GM10248 (cell line): Measurements from ENCODE around the gene DNM1.

Source experiments
- CTCF ChIA-PET: fragments of 300-600 bp; sonication (Branson Sonifier 250); formaldehyde crosslinking; extraction: SDS; loops from one replicate; lab custom pipeline; 2021; ENCODE audit warnings: antibody characterized with exemption; lab: Yijun Ruan, JAX
- POLR2A ChIA-PET: fragments of 350-650 bp; sonication (Branson Sonifier 250); formaldehyde crosslinking; extraction: SDS; loops from one replicate; lab custom pipeline; 2020; ENCODE audit warnings: antibody characterized with exemption; lab: Yijun Ruan, JAX
- DNase-seq: peaks from one replicate; pipeline ENCODE4 v3.0.0; 2012; ENCODE audit errors: extremely low spot score
- TF ChIP-seq, protein P1 (sequence below): IDR thresholded peaks from 2 replicates; pipeline ENCODE4 v1.5.1; 2012; ENCODE audit warnings: mild to moderate bottlenecking, low read depth; ENCODE audit errors: extremely low read depth, missing control alignments, control extremely low read depth

Gene DNM1

DNA sequence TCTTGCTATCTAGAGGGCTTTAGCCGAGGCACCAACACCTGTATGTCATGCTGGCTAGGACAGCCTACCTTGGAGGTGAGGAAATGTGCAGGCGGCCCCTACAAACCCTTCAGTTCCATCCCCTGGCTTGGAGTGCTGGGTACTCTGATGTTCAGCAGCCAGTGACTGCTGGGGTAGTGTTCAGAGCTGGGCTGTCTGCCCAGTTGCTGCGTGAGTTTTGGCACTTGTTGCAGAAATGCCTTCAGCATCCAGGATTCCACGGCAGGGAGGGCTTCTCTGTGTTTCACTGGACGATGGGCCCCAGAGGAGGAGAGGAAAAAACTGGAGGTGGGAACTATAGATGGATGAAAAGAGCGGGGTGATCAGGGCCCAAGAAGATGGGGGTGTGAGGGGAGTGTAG lies 83.3 kb downstream of the DNM1 start:
- ChIA-PET POLR2A (no interaction called here), CTCF (interaction anchor here (0.7 to 1.7 kb wide), 3 partner anchors 8 to 14 kb away, joined by 3 to 8 read pairs (median 4); no protein-coding TSS in a partner anchor)
- TF ChIP-seq, protein P1, sequence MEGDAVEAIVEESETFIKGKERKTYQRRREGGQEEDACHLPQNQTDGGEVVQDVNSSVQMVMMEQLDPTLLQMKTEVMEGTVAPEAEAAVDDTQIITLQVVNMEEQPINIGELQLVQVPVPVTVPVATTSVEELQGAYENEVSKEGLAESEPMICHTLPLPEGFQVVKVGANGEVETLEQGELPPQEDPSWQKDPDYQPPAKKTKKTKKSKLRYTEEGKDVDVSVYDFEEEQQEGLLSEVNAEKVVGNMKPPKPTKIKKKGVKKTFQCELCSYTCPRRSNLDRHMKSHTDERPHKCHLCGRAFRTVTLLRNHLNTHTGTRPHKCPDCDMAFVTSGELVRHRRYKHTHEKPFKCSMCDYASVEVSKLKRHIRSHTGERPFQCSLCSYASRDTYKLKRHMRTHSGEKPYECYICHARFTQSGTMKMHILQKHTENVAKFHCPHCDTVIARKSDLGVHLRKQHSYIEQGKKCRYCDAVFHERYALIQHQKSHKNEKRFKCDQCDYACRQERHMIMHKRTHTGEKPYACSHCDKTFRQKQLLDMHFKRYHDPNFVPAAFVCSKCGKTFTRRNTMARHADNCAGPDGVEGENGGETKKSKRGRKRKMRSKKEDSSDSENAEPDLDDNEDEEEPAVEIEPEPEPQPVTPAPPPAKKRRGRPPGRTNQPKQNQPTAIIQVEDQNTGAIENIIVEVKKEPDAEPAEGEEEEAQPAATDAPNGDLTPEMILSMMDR: no peak
- DNase-seq: no peak

DNA sequence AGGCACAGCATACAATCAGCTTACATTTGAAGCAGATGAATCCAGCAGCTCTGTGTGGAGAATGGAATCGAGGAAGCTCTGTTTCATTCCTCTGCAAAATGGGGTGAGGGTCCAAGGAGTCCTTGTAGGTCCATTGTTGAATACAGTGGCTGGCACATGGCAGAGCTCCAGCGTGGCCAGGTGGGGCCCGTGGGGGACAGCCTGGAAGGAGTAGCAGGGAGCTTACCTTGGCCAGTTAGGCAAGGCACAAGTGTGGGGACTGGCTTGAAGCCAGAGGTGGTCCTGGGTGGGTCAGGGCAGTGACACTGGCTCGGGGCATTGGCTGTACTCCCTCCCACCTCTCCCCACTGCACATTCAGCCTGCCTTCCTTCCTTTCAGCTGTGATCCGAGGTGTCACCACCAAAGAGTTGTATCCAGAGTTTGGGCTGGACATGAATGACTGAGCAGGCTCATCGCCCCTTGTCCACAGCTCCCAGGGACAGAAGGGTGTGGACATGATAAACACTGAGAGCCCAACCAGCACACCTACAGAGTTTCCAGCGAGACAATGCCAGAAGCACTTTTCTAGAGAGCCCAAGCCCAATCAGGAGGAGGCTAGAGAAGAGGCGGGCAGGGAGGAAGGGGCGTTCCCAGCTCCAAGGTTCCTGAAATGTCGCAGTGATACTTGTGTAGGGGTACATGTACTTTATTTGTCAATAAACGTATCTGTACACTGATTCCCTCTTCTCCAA lies 85.3 kb downstream of the DNM1 start:
- no peak for DNase-seq
- POLR2A ChIA-PET: no interaction called here
- TF ChIP-seq, protein P1: no peak
- CTCF ChIA-PET: interaction anchor here (0.9 to 2.0 kb wide), 3 partner anchors 33 to 132 kb away, joined by 3 to 4 read pairs (median 3); partner anchors contain the start of gene CERCAM

DNA sequence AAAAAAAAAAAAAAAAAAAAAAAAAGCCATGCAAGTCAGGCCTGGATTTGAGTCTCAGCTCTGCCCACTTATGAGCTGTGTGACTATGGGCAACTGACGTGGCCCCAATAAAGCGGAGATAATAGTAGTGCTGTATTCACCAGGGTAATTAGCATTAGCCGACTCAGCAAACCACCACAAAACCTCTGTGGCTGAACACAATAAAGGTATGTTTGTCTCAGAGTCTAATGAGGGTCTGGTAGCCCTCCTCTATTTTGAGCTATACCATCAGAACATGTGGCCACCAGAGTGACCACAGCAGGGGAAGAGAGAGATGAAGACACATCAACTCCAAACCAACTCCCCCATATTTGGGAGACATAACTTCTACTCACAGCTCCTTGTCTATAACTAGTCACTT lies 88.8 kb downstream of the DNM1 start:
- TF ChIP-seq, protein P1: no peak
- ChIA-PET CTCF (interaction anchor here (1.2 to 2.6 kb wide), 4 partner anchors 37 to 260 kb away, joined by 3 to 14 read pairs (median 6); partner anchors contain the start of gene SPTAN1), POLR2A (interaction anchor here (0.5 to 0.6 kb wide), 2 partner anchors 21 to 1190 kb away, joined by 3 to 4 read pairs; no protein-coding TSS in a partner anchor)
- DNase-seq: no peak

DNA sequence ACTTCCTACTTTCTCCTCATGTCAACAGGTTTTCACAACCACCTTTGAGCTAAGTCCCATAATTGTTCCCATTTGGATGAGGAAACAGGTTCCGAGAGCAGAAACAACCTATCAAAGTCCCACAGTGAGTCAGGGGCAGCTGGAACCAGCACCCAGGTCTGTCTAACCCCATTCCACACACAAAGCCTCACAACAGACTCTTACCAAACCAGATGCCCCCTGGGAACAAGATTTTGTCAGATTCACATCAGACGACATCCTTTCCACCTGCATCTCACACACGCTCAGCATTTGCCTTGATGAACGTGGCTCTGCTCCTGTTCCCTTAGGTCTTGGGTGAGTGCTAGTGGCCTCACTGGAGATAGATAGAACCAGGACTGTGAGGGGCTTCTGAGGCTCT lies 89.9 kb downstream of the DNM1 start:
- ChIA-PET POLR2A (no interaction called here), CTCF (interaction anchor here (1.3 to 2.6 kb wide), 3 partner anchors 31 to 48 kb away, joined by 4 to 14 read pairs (median 4); no protein-coding TSS in a partner anchor)
- TF ChIP-seq, protein P1: no peak
- no peak for DNase-seq

DNA sequence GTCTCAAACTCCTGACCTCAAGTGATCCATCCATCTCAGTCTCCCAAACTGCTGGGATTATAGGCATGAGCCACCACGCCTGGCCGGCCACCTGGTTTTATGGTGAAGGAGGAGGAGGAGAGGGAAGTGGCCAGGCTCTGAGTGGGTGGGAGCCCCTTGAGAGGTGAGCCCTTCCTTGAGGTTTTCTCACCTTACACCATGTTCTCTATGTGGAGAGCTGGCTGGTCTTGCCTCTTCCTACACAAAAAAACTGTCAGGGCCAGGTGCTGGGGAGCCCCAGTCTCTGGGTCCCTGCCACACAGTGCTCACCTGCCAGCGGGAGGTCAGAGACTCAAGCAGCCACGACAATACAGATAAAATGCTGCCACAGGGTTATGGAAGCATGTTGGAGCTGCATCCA lies 91.0 kb downstream of the DNM1 start:
- DNase-seq: no peak
- CTCF ChIA-PET: interaction anchor here (1.3 to 4.5 kb wide), 7 partner anchors 11 to 77 kb away, joined by 4 to 31 read pairs (median 12); partner anchors contain the start of gene URM1
- POLR2A ChIA-PET: no interaction called here
- TF ChIP-seq, protein P1: no peak

DNA sequence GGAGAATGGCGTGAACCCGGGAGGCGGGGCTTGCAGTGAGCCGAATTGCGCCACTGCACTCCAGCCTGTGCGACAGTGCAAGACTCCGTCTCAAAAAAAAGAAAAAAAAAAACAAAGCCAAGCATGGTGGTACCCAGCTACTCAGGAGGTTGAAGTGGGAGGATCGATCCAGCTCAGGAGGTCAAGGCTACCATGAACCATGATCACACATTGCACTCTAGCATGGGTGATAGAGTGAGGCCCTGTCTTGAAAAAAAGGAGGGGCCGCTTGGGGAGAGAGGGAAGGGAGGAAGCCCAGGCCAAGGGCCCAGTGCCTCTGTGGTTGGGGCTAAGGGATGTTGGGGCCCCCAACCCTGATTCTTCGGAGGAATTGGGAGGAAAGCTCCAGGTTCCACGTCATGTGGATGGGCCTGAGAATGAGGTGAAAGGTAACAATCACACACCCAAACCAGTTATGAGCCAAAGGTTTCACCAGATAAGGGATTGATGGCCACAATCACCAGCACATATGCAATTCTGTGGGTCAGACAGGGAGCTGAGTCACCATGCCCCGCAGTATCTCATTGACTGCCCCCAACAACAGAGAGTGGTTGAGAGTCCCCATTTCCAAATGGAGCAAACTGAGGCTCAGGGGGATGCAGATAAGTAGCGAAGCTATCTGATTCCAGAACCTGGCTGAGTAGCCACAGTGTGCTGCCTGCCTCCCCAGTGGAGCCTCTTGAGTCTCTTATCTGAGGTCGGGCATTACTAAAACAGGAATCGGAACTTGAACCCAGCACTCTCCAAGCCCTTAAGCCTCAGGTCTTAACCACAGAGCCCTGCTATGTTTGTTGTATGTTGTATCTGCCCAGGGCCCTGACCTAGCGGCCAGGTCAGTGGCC lies 93.4 kb downstream of the DNM1 start:
- POLR2A ChIA-PET: no interaction called here
- no peak for DNase-seq
- TF ChIP-seq, protein P1: no peak
- CTCF ChIA-PET: interaction anchor here (0.7 to 4.5 kb wide), 11 partner anchors 9 to 121 kb away, joined by 3 to 31 read pairs (median 8); partner anchors contain the start of gene SLC27A4
